ENCODE measurements around the gene EXTL1.

EXTL1 gene

DNA sequence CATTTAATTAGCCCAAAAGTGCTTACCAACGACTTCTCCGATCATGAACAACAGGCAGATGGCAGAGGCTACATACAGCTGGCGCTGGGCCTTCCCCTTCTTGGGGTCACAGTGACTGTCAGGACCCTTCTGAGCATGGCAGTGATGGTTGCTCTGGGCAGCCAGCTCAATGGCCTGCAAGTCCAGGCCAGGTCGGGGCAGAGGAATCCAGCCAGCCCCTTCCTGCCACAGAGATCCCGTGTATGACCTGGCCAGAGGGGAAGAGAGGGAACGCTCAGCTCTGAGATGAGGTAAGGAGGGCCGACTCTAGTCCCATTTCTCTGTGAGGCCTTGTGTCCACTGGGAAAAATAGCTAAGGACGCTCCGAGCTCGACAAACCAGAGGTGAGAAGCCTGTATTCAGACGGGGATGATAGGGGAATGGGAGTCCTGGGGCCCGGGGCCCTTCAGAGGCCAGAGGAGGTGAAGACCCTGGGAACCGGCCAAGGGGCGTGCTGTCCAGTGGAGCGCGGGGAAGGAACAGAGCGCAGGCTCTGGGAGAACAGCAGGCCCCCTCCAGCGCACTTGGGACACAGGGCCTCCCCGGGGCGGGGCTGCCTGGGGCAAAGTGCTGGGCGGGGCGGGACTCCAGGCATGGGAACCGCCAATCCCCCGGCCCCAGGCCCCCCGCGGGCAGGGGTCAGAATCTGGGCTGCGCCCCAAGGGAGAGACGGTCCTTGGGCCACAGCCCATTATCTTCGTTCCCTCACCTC, 23.6 kb downstream of the EXTL1 start:
- DNase-seq: no peak

DNA sequence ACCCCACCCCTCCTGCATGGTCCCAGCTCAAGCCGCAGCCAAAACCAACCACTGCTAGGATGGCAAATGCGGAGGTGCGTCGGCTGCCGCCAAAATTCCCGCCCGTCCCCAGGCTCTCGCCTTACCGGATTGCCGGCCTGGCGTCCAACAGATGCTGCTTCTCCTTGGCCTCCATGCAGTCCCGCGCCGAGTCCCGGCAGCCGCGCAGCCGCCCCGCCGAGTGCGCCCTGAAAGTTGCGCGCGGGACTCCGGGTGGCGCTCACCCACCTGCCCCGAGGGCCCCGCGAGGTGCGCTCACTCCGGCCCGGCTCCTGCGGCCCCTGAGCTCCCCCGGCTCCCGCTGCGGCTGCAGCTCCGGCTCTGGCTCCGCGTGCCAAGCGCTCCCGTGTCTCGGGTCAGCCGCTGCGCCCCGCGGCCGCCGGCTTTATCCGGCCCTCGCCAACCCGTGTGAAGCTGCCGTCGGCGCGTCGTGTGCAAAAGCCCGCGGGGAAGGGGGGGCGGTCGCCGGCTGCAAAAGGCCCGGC, 24.2 kb downstream of the EXTL1 start, which contains the start of gene SLC30A2:
Gene SLC30A2, minus strand, starts transcription at position 397 of the 524 bp plus-strand sequence. Its CDS starts 222 bp downstream, at position 175.
- DNase-seq: no peak

DNA sequence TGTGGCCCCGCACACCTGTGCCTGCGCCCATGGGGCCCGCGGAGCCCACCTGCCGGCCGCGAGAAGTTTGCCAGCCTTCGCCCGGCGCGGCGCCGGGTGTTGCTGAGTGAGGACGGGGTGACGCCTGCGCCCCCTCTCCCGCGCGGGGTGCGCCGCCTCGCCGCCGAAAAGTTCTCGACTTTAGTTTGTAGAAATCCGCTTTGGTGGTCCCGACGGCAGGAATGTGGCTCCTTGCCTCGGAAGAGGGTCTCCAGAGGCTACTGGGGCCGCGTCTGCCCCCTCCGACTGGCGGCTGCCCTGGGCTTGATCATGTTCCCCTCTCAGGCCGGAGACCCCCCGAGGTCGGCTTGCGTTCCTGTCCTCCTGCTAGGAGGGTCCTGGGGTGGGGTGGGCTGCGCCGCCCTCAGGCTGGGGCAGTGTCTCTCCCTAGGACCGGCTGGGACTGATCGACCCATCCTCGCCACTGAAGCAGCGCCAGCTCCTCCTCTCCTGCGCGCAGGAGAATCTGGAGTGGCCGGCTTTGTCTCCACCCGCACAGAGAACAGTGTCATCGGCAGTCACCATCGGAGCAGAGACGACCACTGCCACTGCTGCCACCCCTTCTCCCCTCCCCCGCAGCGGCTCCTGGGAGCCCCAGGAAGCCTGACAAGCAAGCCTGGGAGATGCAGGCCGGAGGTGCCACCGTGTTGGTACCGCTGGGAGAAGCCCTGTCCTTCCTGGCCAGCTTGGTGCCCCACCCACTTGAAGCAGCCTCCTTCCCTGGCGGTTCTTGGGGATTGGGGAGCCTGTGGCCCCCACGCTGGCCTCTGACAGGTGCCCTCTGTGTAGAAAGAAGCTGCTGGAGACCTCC, 24.9 kb downstream of the EXTL1 start:
- DNase-seq: no peak

DNA sequence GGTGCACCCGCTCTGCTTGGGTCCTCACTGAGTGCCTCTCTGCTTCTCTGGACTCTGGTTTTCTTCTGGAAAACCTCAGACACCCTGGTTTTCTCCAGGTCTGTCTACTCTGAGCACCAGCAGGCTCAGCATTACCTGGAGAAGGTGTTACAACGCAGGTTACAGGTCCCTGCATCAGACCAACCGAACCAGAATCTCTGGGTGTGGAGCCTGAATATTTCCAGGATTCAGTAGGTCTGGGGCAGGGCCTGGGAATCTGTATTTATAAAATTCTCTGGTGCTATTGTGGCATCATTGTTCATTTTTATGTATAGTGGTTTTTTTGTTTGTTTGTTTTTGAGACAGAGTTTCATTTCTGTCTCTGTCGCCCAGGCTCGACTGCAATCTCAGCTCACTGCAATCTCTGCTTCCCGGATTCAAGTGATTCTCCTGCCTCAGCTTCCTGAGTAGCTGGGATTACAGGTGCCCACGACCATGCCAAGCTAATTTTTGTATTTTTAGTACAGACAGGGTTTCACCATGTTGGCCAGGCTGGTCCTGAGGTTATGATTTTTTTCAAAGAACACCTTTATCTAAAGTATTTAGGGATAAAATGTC, 25.8 kb downstream of the EXTL1 start:
- DNase-seq: no peak

DNA sequence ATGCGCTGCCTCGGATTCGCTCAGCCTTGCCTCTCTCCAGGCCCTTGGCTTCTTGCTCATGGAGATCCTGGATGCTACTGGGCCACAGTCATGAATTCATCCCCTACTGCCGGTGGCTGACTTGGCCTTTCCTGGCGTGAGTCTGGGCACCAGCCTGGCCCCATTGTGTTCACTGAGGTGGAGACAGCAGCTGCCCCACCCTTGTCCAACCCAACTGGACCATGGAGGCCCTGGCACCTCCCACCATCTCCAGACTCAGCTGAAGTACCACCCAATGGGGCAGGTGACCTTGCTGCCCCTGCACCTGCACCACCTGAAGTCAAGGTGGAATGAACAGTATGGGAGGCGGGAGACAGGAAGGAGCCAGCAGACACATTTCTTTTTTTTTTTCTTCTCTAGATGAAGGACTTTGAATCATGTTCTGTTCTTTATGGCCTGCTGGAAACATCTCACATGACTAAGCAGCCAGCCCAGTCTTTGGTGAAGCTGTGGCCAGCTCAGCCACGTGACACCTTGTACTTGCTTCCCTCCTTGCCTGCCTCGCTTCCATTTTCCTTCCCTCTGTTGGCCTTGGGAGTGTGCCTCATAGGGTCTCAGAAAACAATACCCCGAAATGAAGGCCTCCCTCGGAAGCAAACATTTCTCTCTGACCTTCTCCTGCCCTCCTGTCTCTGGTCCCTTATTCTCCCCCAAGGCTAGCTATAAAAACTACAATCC, 28.1 kb downstream of the EXTL1 start:
- no peak for DNase-seq

DNA sequence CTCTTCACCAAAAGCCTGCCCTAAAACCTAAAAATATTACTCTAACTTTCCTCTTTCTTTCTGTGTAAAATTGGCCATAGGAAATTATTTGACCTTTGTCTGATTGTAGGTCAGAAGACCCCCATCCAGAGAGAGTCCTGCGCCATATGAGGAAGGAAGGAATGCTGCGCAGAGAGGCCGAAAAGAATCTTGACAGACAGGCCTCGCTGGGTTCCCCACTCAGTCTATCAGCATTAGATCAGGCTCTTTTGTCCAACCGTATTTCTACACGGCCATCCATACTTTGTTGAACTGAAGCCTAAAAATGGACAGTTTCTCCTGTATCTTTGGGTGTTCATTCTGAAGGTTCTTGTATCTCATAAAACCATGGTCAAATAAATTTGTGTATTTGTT, 28.7 kb downstream of the EXTL1 start:
- DNase-seq: no peak

DNA sequence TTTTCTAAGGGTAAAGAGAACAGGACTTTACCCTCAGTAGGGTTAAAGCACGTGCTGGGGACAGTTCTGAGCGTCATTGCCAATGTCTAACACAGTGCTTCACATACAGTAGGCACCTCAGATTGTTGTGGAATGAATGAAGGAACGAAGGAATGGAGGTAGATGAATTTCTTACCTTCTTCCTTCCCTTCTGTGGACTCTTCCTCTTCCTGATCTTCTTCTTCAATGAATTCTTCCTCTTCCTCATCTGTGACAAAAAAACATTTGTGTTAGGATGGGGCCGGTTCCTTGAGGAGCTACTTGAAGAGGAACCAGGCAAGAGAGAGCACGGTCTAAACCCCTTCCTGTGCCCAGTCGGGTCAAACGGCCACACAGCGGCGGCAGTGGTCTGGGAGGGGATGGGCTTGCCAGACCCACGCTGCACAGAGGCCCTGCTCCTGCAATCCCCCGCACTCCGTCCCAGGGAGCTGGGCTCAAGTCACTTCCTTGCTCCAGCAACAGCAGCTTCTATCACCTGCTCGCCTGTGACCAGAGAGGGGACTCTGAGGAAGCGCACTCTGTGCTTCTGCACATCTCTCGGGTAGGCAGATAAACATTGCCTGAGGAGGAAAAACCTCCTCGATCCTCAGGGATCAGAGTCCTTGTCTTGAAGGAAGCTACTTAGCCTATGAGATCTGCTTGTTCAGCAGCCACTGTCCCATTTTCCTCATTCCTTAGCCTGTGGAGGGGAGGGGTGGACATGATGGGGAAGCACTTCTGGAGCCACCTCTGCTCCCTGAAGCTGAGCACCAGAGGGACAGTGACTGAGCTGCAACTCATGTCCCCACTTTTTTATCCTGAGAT, 32.4 kb downstream of the EXTL1 start:
- DNase-seq: no peak

DNA sequence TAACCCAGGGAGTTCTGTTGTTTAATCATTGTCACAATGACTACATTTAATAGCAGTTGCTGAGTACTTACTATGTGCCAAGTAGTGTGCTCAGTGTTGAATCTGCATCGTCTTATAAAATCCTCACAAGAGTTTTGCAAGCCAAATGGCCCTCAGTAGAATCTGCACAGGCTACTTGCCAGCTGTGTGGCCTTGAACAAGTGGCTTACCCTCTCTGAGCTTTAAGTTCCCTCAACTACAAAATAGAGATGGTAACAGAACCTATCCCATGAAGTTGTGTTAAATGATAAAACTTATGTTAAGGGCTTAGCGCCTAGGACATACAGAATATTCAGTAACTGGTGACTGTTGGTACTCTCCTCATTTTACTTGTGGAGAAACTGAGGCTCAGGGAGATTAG, 33.5 kb downstream of the EXTL1 start:
- DNase-seq: no peak

DNA sequence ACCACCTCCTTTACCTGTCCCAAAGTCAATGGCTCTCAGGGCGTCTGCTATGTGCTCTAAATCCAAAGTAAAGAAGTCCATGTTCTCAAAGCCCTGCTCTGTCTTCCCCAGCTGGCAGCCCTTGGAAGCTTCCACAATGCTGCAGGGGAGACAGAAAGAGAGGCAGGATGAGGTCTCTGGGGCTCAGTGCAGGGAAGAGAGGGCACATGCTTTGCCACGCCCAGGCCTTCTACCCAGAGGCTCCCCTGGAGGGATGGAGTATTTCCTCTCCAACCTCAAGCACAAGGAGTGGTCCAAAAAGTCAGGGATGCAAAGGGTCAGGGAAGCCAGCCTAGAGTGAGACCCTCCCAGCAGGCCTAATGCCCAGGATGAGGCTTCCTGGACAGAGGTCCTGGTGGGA, 35.6 kb downstream of the EXTL1 start:
- DNase-seq: no peak

DNA sequence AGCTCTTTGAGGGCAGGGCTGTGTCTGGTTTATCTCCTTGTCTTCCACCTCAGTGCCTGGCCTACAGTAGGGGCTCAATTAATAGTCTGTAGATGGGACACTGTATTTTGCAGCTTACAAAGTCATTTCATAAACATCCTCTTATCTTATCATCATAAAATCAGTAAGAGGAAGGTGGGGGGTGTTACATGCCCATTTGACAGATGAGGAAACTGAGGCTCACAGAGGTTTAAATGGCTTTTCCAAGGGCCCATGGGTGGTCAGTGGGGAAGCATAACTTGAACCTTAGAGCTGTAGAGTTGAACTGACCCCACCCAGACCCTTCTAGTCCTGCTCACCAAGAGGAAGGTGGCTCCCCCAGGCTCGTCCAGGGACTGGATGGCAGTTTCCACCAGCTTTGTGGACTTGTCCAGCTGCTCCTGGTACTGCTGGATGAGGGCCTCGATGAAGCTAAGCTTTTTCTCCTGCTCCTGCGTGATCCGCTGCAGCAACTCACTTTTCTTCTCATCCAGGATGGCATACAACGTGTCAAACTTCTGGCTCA, 36.5 kb downstream of the EXTL1 start:
- DNase-seq: no peak

DNA sequence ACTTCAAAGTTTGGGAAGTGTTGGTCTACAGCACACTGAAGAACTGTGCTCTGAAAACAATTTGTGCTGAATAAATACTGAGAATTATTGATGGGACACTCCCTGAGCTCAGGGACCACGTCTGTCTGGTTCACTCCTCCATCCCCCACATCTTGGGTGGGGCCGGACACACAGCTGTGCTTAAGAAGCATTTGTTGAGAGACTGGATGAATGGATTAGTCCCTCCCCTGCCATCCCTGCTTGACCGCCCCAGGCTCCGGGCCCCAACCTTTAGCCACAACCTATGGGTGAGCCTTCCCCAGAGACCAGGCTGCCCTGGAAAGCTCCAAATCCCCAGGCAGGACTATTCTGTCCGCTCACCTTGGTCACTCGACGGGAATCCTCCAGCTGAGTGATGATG, 38.3 kb downstream of the EXTL1 start:
- no peak for DNase-seq

DNA sequence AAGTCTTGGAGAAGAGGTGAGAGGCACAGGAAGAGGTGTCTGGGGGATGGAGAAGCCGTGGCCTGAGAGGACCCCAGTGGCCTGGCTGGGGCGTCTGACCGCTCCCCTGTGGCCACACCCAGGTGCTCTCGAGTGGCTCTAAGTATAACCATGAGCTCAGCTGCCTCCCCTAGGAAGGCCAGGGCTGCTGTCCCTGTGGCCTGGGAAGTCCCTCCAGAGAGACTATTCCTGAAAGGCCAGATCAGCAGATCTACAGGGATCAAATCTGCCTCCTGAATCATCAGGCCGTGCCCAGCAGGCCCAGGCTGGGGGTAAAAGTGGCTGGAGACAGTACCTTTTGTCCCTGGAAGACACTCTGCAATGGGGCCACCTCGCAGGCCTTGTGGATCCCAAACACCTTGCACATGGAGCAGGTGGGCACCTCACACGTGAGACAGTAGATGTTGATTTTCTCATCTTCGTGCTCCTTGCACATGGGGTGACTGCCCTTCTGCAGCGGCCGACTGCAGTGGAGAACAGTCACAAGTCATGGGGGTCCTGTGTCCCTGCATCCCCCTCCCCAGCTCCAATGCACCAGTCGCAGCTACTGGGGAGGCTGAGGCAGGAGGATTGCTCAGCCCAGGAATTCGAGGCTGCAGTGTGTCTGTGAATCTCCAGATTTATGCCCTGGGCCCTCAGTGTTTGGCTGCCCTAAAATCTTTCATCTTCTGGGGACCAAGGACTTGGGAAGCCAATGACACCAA, 39.4 kb downstream of the EXTL1 start:
- DNase-seq: no peak

DNA sequence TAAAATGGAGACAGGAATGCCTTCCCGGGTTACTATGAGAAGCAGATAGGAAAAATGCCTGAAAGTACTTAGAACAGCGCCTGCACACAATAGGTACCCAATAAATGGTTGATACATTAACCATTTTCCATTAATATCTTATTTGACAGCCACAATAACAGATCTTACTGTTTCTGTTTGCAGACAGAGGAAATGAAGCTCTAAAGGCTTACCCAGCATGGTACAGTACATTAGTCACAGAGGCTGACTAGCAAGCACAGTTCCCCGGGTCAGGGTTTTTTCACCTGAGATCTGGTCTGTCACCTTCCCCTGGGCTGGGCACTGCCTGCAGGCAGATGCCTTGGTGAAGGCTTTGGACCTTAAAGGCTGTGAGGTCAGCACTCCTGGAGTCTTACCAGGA, 43.0 kb downstream of the EXTL1 start:
- DNase-seq: no peak

DNA sequence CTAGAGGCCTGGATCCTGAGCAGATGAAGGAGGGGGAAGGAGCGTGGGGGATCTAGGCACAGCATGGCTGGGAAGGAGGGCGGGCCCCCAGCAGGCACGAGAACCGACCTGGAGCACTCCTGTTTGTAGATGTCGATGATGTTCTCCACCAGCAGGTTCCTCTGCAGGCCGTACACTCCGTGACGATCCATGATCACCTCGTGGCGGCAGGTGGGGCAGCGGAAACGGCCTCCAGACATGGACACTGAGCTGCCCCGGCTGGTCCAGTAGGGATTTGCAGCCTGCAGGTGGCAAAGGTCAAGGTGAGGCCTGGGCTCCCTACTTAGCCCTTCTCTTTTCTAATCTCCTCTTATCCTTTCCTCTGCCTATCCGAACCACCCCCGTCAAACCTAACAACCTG, 44.6 kb downstream of the EXTL1 start:
- no peak for DNase-seq

DNA sequence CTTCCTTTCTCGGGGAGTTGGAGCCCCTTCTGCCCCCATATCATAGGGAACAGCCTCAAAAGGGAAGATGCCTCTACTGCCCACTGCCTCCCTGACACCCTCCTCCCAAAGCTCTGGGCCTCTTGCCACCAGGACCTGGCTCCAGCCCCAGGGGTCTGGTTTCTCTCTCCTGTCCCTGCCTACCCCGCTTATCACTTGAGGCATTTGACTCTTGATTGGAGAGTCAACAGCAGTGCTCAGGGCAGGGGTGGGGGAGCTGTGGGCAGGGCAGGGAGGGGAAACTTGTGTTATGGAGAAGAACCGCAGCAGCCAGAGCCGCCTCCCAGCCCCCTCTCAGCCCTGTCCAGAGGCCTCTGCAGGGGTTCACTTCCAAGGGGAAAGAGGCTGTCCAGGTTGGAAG, 45.3 kb downstream of the EXTL1 start:
- DNase-seq: no peak

DNA sequence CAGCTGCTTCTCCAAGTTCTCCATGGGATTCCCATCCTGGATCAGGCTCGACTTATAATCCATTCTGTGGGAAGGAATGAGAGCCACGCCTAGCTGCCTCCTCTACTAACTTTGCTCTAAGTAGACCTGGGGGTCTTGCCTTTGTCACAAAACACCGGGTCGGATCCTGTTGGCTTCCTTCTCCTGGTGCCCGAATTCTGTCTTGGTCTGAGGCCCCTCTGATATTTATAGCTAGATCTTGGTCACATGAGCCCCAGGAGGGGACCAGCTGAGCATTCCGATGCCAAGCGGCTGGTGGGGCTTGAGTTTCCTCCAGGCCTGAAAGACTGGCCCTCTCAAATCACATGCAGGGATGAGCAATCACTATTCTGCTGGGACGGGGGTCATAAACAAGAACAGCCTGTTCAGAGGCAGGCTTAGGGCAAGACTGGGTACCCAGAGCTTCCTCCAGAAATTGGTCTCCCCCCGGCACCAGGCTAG, 45.9 kb downstream of the EXTL1 start, which contains the start of gene TRIM63:
Gene TRIM63, minus strand, starts transcription at position 199 of the 480 bp plus-strand sequence. Its CDS starts 136 bp downstream, at position 63.
- no peak for DNase-seq

DNA sequence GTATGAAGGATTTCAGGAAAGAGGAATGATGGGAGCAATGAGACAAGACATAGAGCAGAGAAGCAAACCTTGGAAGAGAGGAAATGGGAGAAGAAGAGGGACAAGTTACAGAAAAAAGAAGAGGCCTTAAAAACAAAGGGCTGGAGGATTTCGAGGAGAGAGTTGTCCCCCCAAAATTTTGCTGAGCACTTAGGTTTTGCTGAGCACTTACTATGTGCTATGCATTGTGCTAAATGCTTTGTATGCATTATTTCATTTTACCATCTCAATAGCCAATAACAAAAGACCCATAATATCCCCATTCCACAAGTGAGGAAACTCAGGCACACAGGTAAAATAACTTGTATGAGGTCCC, 48.3 kb downstream of the EXTL1 start:
- no peak for DNase-seq

DNA sequence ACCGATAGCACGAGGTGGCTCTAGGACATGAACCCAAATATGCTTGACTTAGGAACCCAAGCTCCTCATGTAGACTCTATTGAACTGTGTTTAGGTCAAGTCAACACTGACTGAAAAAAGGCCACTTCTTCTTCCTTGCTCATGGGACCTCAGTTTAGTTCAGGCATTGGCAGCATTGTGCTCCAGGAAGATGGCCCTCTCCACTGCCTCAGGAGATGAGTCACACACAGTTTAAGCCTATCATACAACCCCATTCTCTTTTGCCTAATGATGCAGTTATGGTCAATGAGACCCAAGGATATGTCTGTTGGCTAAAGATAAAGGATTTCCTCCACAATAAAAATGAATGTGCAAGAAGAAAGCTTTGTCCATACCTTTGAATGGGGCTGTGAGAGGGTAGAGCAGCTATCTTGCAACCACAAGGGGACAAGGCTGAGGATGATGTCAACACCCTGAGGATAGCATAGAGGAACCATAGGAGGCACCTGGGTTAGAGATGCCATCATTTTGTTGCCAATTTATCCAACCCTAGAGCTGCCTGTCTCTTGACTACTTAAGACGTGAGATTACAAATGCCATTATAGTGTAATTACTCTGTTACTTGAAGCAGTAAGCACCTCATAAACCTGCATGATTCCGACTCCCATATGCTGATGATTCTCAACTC, 48.9 kb downstream of the EXTL1 start:
- DNase-seq: no peak

DNA sequence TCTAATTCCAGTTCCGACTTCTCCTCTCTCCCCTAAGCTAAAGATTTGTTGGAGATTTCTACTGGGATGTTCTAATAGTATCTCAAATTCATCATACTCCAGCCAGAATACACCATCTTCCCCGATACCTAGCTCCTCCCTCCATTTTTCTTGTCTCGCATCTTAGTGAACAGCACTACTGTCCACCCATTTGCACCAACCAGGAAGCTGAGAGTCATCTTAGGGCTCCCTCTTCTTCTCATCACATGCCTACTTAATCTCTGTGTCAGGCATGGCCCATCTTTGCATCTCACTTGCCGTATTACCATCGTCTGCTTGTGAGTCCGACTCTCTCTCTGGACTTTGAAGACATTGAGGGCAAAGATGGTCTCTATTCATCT, 49.4 kb downstream of the EXTL1 start:
- DNase-seq: no peak

DNA sequence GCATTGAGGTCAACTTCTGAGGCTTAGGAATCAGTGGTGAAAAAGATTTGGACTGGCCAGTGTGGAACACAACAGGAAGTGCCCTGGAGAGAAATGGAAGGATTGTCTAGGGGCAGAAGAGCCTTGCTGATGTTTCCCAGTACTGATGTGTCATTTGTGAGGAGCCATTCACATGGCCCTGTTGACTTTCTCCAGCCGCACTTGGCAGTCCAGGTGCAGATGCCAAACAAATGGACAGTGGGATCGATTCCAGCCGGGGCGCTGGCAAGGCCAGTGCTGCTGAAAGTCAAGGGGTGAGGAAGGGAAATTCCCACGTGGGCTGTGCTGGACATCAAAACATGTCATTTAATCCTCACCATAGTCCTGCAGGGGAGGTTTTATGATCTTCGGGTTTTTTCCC, 50.7 kb downstream of the EXTL1 start:
- no peak for DNase-seq
